D721Med (cell line): ENCODE data around the gene SPSB1.

Experiments
- DNase-seq: peaks from one replicate; pipeline ENCODE4 v3.0.0; 2011; ENCODE audit warnings: low spot score; ENCODE audit not compliant: insufficient read length
- FAIRE-seq: peaks from 2 replicates; lab custom pipeline; 2011; peaks lifted over from hg19 to GRCh38; lab: Jason Lieb, UNC
- TF ChIP-seq, protein P1 (sequence below): IDR thresholded peaks from 2 replicates; pipeline ENCODE4 v1.5.1; 2012; ENCODE audit warnings: mild to moderate bottlenecking, control low read depth; ENCODE audit not compliant: insufficient read depth; ENCODE audit errors: missing control alignments

Gene SPSB1

GRCh38 chr1:9250411-9251381 lies 42.0 kb upstream of the SPSB1 start:
- DNase-seq (no peak), FAIRE-seq (no peak)
- TF ChIP-seq, protein P1, sequence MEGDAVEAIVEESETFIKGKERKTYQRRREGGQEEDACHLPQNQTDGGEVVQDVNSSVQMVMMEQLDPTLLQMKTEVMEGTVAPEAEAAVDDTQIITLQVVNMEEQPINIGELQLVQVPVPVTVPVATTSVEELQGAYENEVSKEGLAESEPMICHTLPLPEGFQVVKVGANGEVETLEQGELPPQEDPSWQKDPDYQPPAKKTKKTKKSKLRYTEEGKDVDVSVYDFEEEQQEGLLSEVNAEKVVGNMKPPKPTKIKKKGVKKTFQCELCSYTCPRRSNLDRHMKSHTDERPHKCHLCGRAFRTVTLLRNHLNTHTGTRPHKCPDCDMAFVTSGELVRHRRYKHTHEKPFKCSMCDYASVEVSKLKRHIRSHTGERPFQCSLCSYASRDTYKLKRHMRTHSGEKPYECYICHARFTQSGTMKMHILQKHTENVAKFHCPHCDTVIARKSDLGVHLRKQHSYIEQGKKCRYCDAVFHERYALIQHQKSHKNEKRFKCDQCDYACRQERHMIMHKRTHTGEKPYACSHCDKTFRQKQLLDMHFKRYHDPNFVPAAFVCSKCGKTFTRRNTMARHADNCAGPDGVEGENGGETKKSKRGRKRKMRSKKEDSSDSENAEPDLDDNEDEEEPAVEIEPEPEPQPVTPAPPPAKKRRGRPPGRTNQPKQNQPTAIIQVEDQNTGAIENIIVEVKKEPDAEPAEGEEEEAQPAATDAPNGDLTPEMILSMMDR = no peak

DNA sequence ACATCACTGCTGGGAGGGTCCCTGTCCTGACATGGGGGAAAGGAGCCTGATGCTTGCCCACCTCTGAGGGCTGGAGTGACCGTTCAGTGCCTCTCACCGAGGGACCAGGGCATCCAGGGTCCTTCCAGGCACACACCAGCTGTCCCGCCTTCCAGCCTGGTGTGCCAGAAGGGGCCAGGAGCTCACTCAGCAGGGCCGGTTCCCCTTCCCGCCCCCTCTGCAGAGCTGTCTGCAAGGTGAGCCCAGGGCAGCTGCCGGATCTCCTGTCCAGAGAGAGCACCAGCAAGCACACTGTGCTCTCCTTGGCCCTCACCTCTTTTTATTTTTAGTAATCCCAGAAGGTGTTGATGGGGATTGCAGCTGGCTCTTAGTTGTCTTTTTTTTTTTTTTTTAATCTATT lies 41.2 kb upstream of the SPSB1 start:
- FAIRE-seq (no peak), DNase-seq (no peak)
- TF ChIP-seq, protein P1 = no peak

DNA sequence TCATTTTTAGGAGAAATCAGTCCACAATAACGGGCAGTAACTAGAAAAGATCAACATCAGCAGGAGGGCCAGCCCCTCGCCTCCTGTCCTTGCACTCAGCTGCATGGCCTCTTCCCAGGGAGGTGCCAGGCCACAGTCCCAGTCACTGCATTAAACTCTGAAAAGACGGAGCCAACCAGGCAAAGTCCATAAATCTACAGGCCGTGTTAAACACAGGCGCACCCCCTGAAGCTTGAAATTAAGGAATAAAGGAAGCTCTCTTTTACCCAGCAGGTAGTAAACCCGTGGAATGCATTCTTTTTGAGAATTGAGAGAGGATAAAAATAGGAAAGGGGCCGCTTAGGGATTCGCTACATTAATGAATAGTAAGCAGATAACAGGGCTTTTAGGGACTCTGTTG lies 39.7 kb upstream of the SPSB1 start:
- DNase-seq = no peak
- FAIRE-seq = no peak
- TF ChIP-seq, protein P1 = no peak

DNA sequence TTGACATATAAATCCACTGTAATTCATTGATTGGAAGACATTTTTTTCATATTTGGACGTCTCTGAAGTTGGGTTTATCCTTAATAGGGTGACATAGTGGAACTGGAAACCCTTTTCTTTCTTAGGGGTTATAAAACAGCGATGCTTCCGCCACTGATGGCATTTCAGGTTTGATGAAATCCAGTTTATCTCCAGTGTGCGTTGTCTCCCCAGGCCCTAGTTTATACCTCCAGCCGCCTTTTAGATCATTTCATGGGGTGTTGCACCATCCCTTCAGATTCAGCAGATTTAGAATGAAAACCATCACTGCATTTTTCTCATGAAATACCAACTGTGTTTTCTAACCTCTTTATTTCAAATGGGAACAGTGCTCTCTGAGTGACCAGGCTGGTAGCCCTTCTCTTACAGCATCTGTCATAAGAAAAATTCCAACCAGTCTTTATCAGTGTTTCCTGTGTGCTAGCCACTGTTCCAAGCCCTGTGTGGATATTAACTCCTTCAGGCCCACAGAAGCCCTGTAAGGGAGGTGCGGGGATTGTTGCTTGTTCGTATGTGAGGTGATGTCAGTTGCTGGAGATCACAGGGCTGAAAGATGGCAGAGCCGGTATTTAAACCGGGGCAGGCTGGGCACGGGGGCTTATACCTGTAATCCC lies 39.1 kb upstream of the SPSB1 start:
- TF ChIP-seq, protein P1 = no peak
- FAIRE-seq (no peak), DNase-seq (no peak)

DNA sequence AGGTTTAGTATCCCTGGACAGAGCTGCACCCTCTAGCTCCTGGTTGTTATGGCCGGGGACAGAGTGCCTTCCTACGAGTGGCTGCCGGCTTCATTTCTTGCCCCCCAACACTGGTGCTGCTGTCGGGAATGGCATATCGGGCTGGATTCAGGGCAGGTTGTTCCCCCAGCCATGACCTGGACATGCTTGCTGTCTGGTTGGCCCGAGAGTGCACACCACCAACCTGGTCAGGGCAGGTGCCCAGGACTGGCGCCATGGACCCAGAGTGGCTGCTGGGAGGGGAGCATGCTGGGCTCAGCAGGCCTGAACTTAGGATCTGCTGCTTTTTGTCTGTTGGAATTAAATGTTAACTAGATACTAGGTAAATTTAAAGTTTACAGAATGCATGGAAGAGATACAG lies 36.4 kb upstream of the SPSB1 start:
- no peak for FAIRE-seq
- TF ChIP-seq, protein P1 = no peak
- DNase-seq = no peak

- FAIRE-seq (no peak), DNase-seq (no peak)
- TF ChIP-seq, protein P1 = no peak
These were observed 34.8 kb upstream of the SPSB1 start for GRCh38 chr1:9257851-9258250.
